Measurements from ENCODE around the gene EIF4G3.

DNA sequence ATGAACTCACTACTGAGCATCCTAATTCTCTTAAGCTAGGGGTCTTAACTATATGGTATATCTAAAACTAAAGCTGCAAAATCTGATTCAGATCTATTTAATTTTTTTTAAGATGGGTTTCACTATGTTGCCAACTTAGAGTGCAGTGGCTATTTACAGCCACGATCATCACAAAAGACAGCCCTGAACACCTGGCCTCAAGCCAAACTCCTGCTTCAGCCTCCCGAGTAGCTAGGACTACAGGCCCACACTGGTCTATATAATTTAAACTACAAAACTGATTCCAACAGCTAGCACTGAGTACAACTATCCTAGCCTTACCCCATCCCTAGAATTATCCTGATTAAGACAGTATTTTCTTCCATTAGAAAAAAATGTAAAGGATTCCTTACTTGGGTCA is 37.1 kb downstream of the EIF4G3 start:
- TF ChIP-seq, protein P1, sequence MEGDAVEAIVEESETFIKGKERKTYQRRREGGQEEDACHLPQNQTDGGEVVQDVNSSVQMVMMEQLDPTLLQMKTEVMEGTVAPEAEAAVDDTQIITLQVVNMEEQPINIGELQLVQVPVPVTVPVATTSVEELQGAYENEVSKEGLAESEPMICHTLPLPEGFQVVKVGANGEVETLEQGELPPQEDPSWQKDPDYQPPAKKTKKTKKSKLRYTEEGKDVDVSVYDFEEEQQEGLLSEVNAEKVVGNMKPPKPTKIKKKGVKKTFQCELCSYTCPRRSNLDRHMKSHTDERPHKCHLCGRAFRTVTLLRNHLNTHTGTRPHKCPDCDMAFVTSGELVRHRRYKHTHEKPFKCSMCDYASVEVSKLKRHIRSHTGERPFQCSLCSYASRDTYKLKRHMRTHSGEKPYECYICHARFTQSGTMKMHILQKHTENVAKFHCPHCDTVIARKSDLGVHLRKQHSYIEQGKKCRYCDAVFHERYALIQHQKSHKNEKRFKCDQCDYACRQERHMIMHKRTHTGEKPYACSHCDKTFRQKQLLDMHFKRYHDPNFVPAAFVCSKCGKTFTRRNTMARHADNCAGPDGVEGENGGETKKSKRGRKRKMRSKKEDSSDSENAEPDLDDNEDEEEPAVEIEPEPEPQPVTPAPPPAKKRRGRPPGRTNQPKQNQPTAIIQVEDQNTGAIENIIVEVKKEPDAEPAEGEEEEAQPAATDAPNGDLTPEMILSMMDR (IDR thresholded peaks at IDR 0.05; ENCODE audit: low read length), result no peak
- TF ChIP-seq EZH2 (IDR thresholded peaks at IDR 0.05; ENCODE audit: borderline replicate concordance, low read length), result no peak

All from OCI-LY1 (cell line).